PFSK-1 (cell line): ENCODE data around the gene MANSC4.

Experiments used
- FOXP2 ChIP-seq: optimal IDR thresholded peaks from 2 replicates; pipeline ENCODE3; 2011; ENCODE audit warnings: borderline replicate concordance, control low read depth, inconsistent platforms; ENCODE audit not compliant: insufficient read depth; ENCODE audit errors: extremely low read length, extremely low read depth
- TAF1 ChIP-seq: IDR thresholded peaks from 2 replicates; pipeline ENCODE4 v1.6.1; 2012; ENCODE audit warnings: low read length, control low read depth, borderline replicate concordance; ENCODE audit not compliant: insufficient read depth

- TF ChIP-seq FOXP2 (no peak), TAF1 (no peak)
Measured at GRCh38 chr12:27814411-27814810, 34.4 kb upstream of the MANSC4 start.
